HUES6 (cell line): Measurements from ENCODE around the gene ODF4.
A peak's percentile ranks its signal among the peaks of the same experiment; 100 is the strongest.
"Not testable (repeated sequence)": the region's sequence is repeated elsewhere in the genome, so short reads cannot be mapped to it uniquely, and the experiment has no call there.

Source experiments
- H3K27ac ChIP-seq: 2 replicates; pipeline ENCODE4 v1.7.0; 2013; ENCODE audit warnings: low read depth, mild to moderate bottlenecking, low read length, inconsistent platforms
- H3K27me3 ChIP-seq: 2 replicates; pipeline ENCODE4 v1.6.1; 2013; ENCODE audit warnings: low read length; ENCODE audit not compliant: control insufficient read depth, insufficient read depth
- H3K36me3 ChIP-seq: 2 replicates; pipeline ENCODE4 v1.6.1; 2013; ENCODE audit warnings: low read length; ENCODE audit not compliant: control insufficient read depth, insufficient read depth
- H3K4me1 ChIP-seq: 2 replicates; pipeline ENCODE4 v1.6.1; 2013; ENCODE audit warnings: low read length; ENCODE audit not compliant: control insufficient read depth, insufficient read depth
- H3K4me3 ChIP-seq: 2 replicates; pipeline ENCODE4 v1.5.1; 2013; ENCODE audit warnings: low read depth, low read length
- H3K9ac ChIP-seq: one replicate; pipeline ENCODE4 v1.6.1; 2013; ENCODE audit warnings: mild to moderate bottlenecking, low read length
- H3K9me3 ChIP-seq: 2 replicates; pipeline ENCODE4 v1.6.1; 2013; ENCODE audit warnings: low read depth, low read length; ENCODE audit not compliant: control insufficient read depth, insufficient read depth

Gene ODF4

DNA sequence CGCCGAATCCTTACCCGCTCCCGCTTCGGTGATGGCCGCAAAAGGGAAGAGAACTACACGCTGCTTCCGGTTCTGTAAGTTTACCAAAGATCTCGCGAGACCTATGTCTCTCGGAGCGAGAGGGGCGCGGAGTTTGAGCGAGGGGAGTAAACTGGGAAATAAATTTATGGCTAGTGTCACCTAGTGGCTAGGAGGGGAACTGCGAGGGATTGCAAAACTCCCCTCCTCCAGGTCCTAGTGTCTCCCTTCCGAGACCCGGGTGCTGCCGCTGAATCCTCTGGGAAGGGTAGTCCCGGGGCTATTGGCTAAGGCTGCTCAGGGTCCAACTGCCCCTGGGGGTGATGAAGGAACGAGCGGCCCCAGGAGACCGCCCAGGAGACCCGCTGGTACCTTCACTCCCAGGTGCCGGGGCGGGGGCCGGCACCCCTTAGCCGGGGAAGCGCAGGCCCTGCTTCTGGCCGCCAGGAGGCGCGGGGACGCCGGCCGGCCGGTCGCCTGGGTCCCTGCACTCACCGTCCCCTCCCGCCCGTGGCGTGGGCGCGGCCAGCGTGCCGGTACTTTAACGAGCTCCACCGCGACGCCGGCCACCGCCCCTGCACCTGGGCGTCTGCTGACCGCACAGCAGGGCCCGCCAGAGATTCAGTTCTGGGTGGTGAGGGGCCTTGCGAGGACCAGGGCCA is 43.6 kb downstream of the ODF4 start, which contains the start of gene RPL26:
TSS of gene RPL26 (minus strand) at position 51 of the 680 bp plus-strand sequence. CDS start 883 bp downstream, outside the sequence.
- no peaks in the 10 kb centered on the region for H3K9me3 ChIP-seq
- H3K9ac ChIP-seq: peak within 1 kb of the TSS; percentile 96
- peak within 1 kb of the TSS; percentile 85 for H3K4me3 ChIP-seq
- H3K36me3 ChIP-seq: peaks cover 43% of the 10 kb centered on the region
- peak within 1 kb of the TSS; percentile 91 for H3K27ac ChIP-seq
- peaks cover 26% of the 10 kb centered on the region for H3K4me1 ChIP-seq
- no peaks in the 10 kb centered on the region for H3K27me3 ChIP-seq

GRCh38 chr17:8384801-8385378 is 45.2 kb downstream of the ODF4 start:
- Histone ChIP-seq H3K9ac (peak overlapping the region; percentile 38), H3K27ac (peak overlapping the region; percentile 19; the same call in 1 of the 2 replicates)

GRCh38 chr17:8386841-8387240 is 47.2 kb downstream of the ODF4 start:
- H3K4me1 ChIP-seq: peaks cover 19% of the 10 kb centered on the region
- no peak overlapping the region for H3K27ac ChIP-seq
- peaks cover 7% of the 10 kb centered on the region for H3K36me3 ChIP-seq
- no peak overlapping the region for H3K4me3 ChIP-seq
- no peak overlapping the region for H3K9ac ChIP-seq
- H3K27me3 ChIP-seq: no peaks in the 10 kb centered on the region
- no peaks in the 10 kb centered on the region for H3K9me3 ChIP-seq

More at GRCh38 chr17:8384801-8385378, 45.2 kb downstream of the ODF4 start:
- H3K4me1 ChIP-seq: peaks cover 26% of the 10 kb centered on the region
- H3K27me3 ChIP-seq: no peaks in the 10 kb centered on the region
- peak overlapping the region; percentile 85; the same call in 1 of the 2 replicates for H3K4me3 ChIP-seq
- peaks cover 27% of the 10 kb centered on the region for H3K36me3 ChIP-seq
- H3K9me3 ChIP-seq: no peaks in the 10 kb centered on the region

GRCh38 chr17:8387914-8388651 is 48.4 kb downstream of the ODF4 start:
- no peak overlapping the region for H3K27ac ChIP-seq
- H3K4me1 ChIP-seq: peaks cover 24% of the 10 kb centered on the region
- H3K27me3 ChIP-seq: no peaks in the 10 kb centered on the region
- H3K9me3 ChIP-seq: no peaks in the 10 kb centered on the region
- H3K36me3 ChIP-seq: no peaks in the 10 kb centered on the region
- no peak overlapping the region for H3K4me3 ChIP-seq
- no peak overlapping the region for H3K9ac ChIP-seq

- Histone ChIP-seq H3K9ac (no peak overlapping the region), H3K4me3 (no peak overlapping the region), H3K27me3 (peaks cover 13% of the 10 kb centered on the region; the same call in 1 of the 2 replicates), H3K27ac (no peak overlapping the region), H3K9me3 (no peaks in the 10 kb centered on the region), H3K36me3 (no peaks in the 10 kb centered on the region), H3K4me1 (peaks cover 18% of the 10 kb centered on the region)
Observed at GRCh38 chr17:8391711-8392110, 52.1 kb downstream of the ODF4 start.

DNA sequence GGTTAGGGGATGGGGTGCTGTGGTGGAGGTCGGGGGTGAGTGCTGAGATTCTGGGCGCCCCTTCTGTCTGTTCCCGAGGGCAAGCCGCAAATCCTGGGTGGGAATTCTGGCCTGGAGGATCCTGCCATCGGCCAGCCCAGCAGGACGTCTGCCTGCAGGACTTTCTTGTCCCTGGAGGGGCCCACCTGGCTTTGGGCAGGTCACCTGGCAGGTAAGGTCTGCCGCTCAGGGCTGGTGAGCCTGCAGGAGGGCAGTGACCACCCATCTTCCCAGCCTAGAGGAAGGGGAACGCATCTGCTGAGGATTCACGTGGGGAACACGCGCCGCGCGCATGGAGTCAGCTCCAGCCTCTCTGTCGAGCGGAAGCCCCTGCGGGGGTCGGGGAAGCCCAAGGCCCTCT is 52.6 kb downstream of the ODF4 start:
- Histone ChIP-seq H3K27me3 (peaks cover 17% of the 10 kb centered on the region; the same call in 1 of the 2 replicates), H3K9me3 (no peaks in the 10 kb centered on the region), H3K36me3 (no peaks in the 10 kb centered on the region), H3K27ac (no peak overlapping the region), H3K4me3 (no peak overlapping the region), H3K9ac (no peak overlapping the region), H3K4me1 (peaks cover 18% of the 10 kb centered on the region)

GRCh38 chr17:8392674-8393469 is 53.2 kb downstream of the ODF4 start:
- Histone ChIP-seq H3K27ac (no peak overlapping the region), H3K4me1 (peaks cover 18% of the 10 kb centered on the region), H3K9ac (no peak overlapping the region), H3K4me3 (no peak overlapping the region), H3K9me3 (no peaks in the 10 kb centered on the region), H3K36me3 (no peaks in the 10 kb centered on the region), H3K27me3 (peaks cover 23% of the 10 kb centered on the region; the same call in 1 of the 2 replicates)

GRCh38 chr17:8393470-8394231 is 54.0 kb downstream of the ODF4 start:
- peaks cover 26% of the 10 kb centered on the region; the same call in 1 of the 2 replicates for H3K27me3 ChIP-seq

GRCh38 chr17:8394497-8394896 is 54.9 kb downstream of the ODF4 start:
- not testable (repeated sequence) for H3K27ac ChIP-seq

More at GRCh38 chr17:8393470-8394231, 54.0 kb downstream of the ODF4 start:
- Histone ChIP-seq H3K9ac (no peak overlapping the region), H3K4me1 (peaks cover 18% of the 10 kb centered on the region), H3K9me3 (no peaks in the 10 kb centered on the region), H3K4me3 (no peak overlapping the region), H3K36me3 (no peaks in the 10 kb centered on the region), H3K27ac (no peak overlapping the region)

More at GRCh38 chr17:8394497-8394896, 54.9 kb downstream of the ODF4 start:
- H3K4me1 ChIP-seq: peaks cover 18% of the 10 kb centered on the region
- not testable (repeated sequence) for H3K4me3 ChIP-seq, H3K9me3 ChIP-seq, H3K9ac ChIP-seq, H3K36me3 ChIP-seq
- H3K27me3 ChIP-seq: peaks cover 26% of the 10 kb centered on the region; the same call in 1 of the 2 replicates
